Stimulated activated CD8-positive, alpha-beta memory T cell treated with anti-CD3 and anti-CD28 coated beads, Interleukin-2, amount 100 ng/mL, for 1 hour (primary cell): ENCODE data around the gene ABCC11.
"Not testable (repeated sequence)": the region's sequence is repeated elsewhere in the genome, so short reads cannot be mapped to it uniquely, and the experiment has no call there.

Source experiments
- DNase-seq, 2 donors: peaks; one replicate each; pipeline ENCODE4 v3.0.0-alpha.2; 2020; ENCODE audit warnings: low read depth in 2 of 2

ABCC11 gene

GRCh38 chr16:48203974-48204824, 43.1 kb downstream of the ABCC11 start:
- no peak for DNase-seq

- no peak for DNase-seq
Observed at GRCh38 chr16:48201515-48202201, 45.7 kb downstream of the ABCC11 start.

- DNase-seq = no peak
Observed at GRCh38 chr16:48197294-48197693, 50.0 kb downstream of the ABCC11 start.

- no peak for DNase-seq
Observed at GRCh38 chr16:48194828-48195556, 52.3 kb downstream of the ABCC11 start.

GRCh38 chr16:48193846-48194245, 53.5 kb downstream of the ABCC11 start:
- DNase-seq = no peak

GRCh38 chr16:48188449-48189102, 58.8 kb downstream of the ABCC11 start:
- no peak for DNase-seq

- DNase-seq = no peak
Observed at GRCh38 chr16:48187779-48188178, 59.6 kb downstream of the ABCC11 start.

GRCh38 chr16:48184681-48185080, 62.7 kb downstream of the ABCC11 start:
- no peak for DNase-seq

- DNase-seq = no peak
Observed at GRCh38 chr16:48182979-48183537, 64.3 kb downstream of the ABCC11 start.

GRCh38 chr16:48181746-48182520, 65.4 kb downstream of the ABCC11 start:
- not testable (repeated sequence) for DNase-seq

- no peak for DNase-seq
Observed at GRCh38 chr16:48180868-48181480, 66.4 kb downstream of the ABCC11 start.

GRCh38 chr16:48176635-48177408, 70.5 kb downstream of the ABCC11 start:
- no peak for DNase-seq

- no peak for DNase-seq
Observed at GRCh38 chr16:48173889-48174288, 73.5 kb downstream of the ABCC11 start.

- DNase-seq = no peak
Observed at GRCh38 chr16:48172682-48173081, 74.7 kb downstream of the ABCC11 start.

- DNase-seq = no peak
Observed at GRCh38 chr16:48169896-48170295, 77.4 kb downstream of the ABCC11 start.

- no peak for DNase-seq
Observed at GRCh38 chr16:48168075-48168474, 79.3 kb downstream of the ABCC11 start.

- DNase-seq = not testable (repeated sequence)
Observed at GRCh38 chr16:48166617-48167016, 80.7 kb downstream of the ABCC11 start.

- no peak for DNase-seq
Observed at GRCh38 chr16:48165961-48166578, 81.3 kb downstream of the ABCC11 start.
